Keratinocyte (primary cell): ENCODE results near the gene ODAD3. TPM values are rescaled to one million over a fixed set of nuclear protein-coding genes. Genes with fewer than 3 reads are reported as not detected.

Experiments used
- DNase-seq: peaks from one replicate; pipeline ENCODE4 v3.0.0-alpha.2; 2011; ENCODE audit warnings: low read depth, missing footprints, low spot score
- FAIRE-seq: peaks from 2 replicates; lab custom pipeline; 2011; peaks lifted over from hg19 to GRCh38; lab: Jason Lieb, UNC
- H2AFZ ChIP-seq: 2 replicates; pipeline ENCODE4 v1.6.0; 2012; ENCODE audit warnings: low read length, control low read depth, inconsistent platforms; ENCODE audit not compliant: control insufficient read depth
- H3K27ac ChIP-seq: 2 replicates; pipeline ENCODE4 v1.5.1; 2011; ENCODE audit warnings: low read length; ENCODE audit not compliant: control insufficient read depth, insufficient read depth
- H3K27me3 ChIP-seq: 3 replicates; pipeline ENCODE4 v1.6.0; 2011; ENCODE audit warnings: low read length; ENCODE audit not compliant: control insufficient read depth, insufficient read depth; ENCODE audit errors: extremely low read depth
- H3K36me3 ChIP-seq, 2 experiments: 2 replicates in 1 of 2; 3 replicates in 1 of 2; pipeline ENCODE4 v1.5.1; 2011; ENCODE audit warnings: low read length in 2 of 2, mild to moderate bottlenecking in 1 of 2; ENCODE audit not compliant: control insufficient read depth in 2 of 2, insufficient read depth in 2 of 2; ENCODE audit errors: extremely low read depth in 1 of 2
- H3K4me1 ChIP-seq: 3 replicates; pipeline ENCODE4 v1.5.1; 2011; ENCODE audit warnings: low read length; ENCODE audit not compliant: control insufficient read depth, insufficient read depth; ENCODE audit errors: extremely low read depth
- H3K4me2 ChIP-seq: 3 replicates; pipeline ENCODE4 v1.6.0; 2011; ENCODE audit warnings: low read depth, low read length; ENCODE audit not compliant: control insufficient read depth, insufficient read depth; ENCODE audit errors: extremely low read depth
- H3K4me3 ChIP-seq, 3 experiments: fragments of 200-600 bp in 1 of 3; sonication (generic) in 1 of 3; 2 replicates in 2 of 3; 3 replicates in 1 of 3; pipeline ENCODE4 v1.5.1; 2011 to 2016; ENCODE audit warnings: low read length in 3 of 3, mild to moderate bottlenecking in 3 of 3, control low read depth in 2 of 3, inconsistent platforms in 1 of 3, low read depth in 1 of 3, mixed read lengths in 1 of 3, mixed run types in 1 of 3, moderate library complexity in 1 of 3; ENCODE audit not compliant: control insufficient read depth in 2 of 3, insufficient read depth in 2 of 3; ENCODE audit errors: extremely low read depth in 1 of 3
- H3K79me2 ChIP-seq: 2 replicates; pipeline ENCODE4 v1.6.0; 2012; ENCODE audit warnings: low read length; ENCODE audit not compliant: control insufficient read depth, insufficient read depth
- H3K9ac ChIP-seq: 3 replicates; pipeline ENCODE4 v1.6.0; 2011; ENCODE audit warnings: low read length; ENCODE audit not compliant: control insufficient read depth, insufficient read depth; ENCODE audit errors: extremely low read depth
- H3K9me1 ChIP-seq: 3 replicates; pipeline ENCODE4 v1.6.0; 2011; ENCODE audit warnings: low read length; ENCODE audit not compliant: control insufficient read depth, insufficient read depth; ENCODE audit errors: extremely low read depth
- H3K9me3 ChIP-seq: 2 replicates; pipeline ENCODE4 v1.5.1; 2012; ENCODE audit warnings: low read depth, low read length; ENCODE audit not compliant: control insufficient read depth
- H4K20me1 ChIP-seq: 3 replicates; pipeline ENCODE4 v1.6.0; 2011; ENCODE audit warnings: low read length; ENCODE audit not compliant: control insufficient read depth, insufficient read depth; ENCODE audit errors: extremely low read depth
- CTCF ChIP-seq, 3 experiments: IDR thresholded peaks in 1 of 3; conservative IDR thresholded peaks in 1 of 3; optimal IDR thresholded peaks in 1 of 3; 2 replicates in 2 of 3; 3 replicates in 1 of 3; pipeline versions ENCODE3 to v1.5.1; 2011; ENCODE audit warnings: low read length in 3 of 3, mild to moderate bottlenecking in 3 of 3, moderate library complexity in 2 of 3, control low read depth in 1 of 3, inconsistent platforms in 1 of 3; ENCODE audit not compliant: insufficient read depth in 2 of 3; ENCODE audit errors: extremely low read depth in 1 of 3
- EZH2 ChIP-seq: IDR thresholded peaks from one replicate; pipeline ENCODE4 v1.6.1; 2012; ENCODE audit warnings: inconsistent platforms, mild to moderate bottlenecking, low read length, moderate library complexity
- dilution Hi-C: fragments of 300-500 bp; cut with MboI; formaldehyde crosslinking; loops from one replicate; pipeline ENCODE4 v1.7.0; 2020; ENCODE audit warnings: low sequenced_read_pairs; ENCODE audit not compliant: extremely low pct_ligation_motif_present
- polyA plus RNA-seq, 5 experiments: library from polyadenylated mRNA; depleted of rRNA in 3 of 5; stranded (reverse) in 3 of 5; stranded (forward) in 1 of 5; unstranded in 1 of 5; fragments of >200 nt; gene quantifications; 1 replicate in 1 of 5; 2 replicates in 3 of 5; 3 replicates in 1 of 5; pipeline versions ENCODE4 v1.2.1 to v1.2.3, GENCODE V29; 2011 to 2012; ENCODE audit warnings: missing spikeins in 2 of 5, low read depth in 1 of 5, low replicate concordance in 1 of 5

ODAD3 gene
- polyA plus RNA-seq, 1 donor (not counting 4 experiments of a cell fraction or from before 2014, with no cell fraction given) = 0.09 TPM

- DNase-seq (no peak), FAIRE-seq (no peak)
- Histone ChIP-seq H3K36me3 (no peaks in the 10 kb centered on the region), H3K4me3 (no peak overlapping the region), H3K9me1 (no peaks in the 10 kb centered on the region), H3K9ac (no peak overlapping the region), H3K4me2 (no peak overlapping the region), H3K79me2 (no peaks in the 10 kb centered on the region), H4K20me1 (no peaks in the 10 kb centered on the region), H3K4me1 (no peaks in the 10 kb centered on the region), H3K27me3 (no peaks in the 10 kb centered on the region), H3K27ac (no peak overlapping the region), H3K9me3 (no peaks in the 10 kb centered on the region), H2AFZ (no peak overlapping the region)
- dilution Hi-C loops = no loop called here
- TF ChIP-seq EZH2 (no peak), CTCF (optimal IDR thresholded peaks at IDR 0.05 in 1 of 3, IDR thresholded peaks at IDR 0.05 in 1 of 3, conservative IDR thresholded peaks at IDR 0.05 in 1 of 3; ENCODE audit: extremely low read depth in 1 of 3, insufficient read depth in 2 of 3, low read length in 3 of 3) (no peak)
These were observed 32.9 kb downstream of the ODAD3 start for GRCh38 chr19:11401808-11402543.

- Histone ChIP-seq H3K4me2 (no peak overlapping the region), H3K4me1 (no peaks in the 10 kb centered on the region), H3K4me3 (no peak overlapping the region), H3K79me2 (no peaks in the 10 kb centered on the region), H4K20me1 (no peaks in the 10 kb centered on the region), H2AFZ (no peak overlapping the region), H3K27ac (no peak overlapping the region), H3K9ac (no peak overlapping the region), H3K27me3 (no peaks in the 10 kb centered on the region), H3K9me3 (no peaks in the 10 kb centered on the region), H3K36me3 (no peaks in the 10 kb centered on the region), H3K9me1 (no peaks in the 10 kb centered on the region)
- dilution Hi-C loops = no loop called here
- DNase-seq (no peak), FAIRE-seq (no peak)
- TF ChIP-seq CTCF (optimal IDR thresholded peaks at IDR 0.05 in 1 of 3, IDR thresholded peaks at IDR 0.05 in 1 of 3, conservative IDR thresholded peaks at IDR 0.05 in 1 of 3; ENCODE audit: extremely low read depth in 1 of 3, insufficient read depth in 2 of 3, low read length in 3 of 3) (no peak), EZH2 (no peak)
These were observed 34.1 kb downstream of the ODAD3 start for GRCh38 chr19:11400798-11401197.
